HepG2 (cell line): ENCODE data around the gene ARHGEF4. TPM values are rescaled to one million over a fixed set of nuclear protein-coding genes. Genes with fewer than 3 reads are reported as not detected.

ENCODE experiments used
- ATAC-seq: fragments of 200-7000 bp; cut with Tn5 transposase; 3 replicates; pipeline ENCODE4 v1.9.1; 2020; ENCODE audit warnings: mild to moderate bottlenecking, moderate library complexity
- BruUV-seq: library from RNA; stranded (reverse); fragments of 400-500 nt; replicated peaks from 2 replicates; lab custom pipeline; 2021; lab: Mats Ljungman, UMichigan
- CTCF ChIA-PET: fragments of 300-600 bp; formaldehyde crosslinking; extraction: SDS; loops from one replicate; lab custom pipeline; 2021; ENCODE audit warnings: low total read pairs, inconsistent platforms, low intra/inter-chr PET ratio; lab: Yijun Ruan, JAX
- POLR2A ChIA-PET: fragments of 350-600 bp; sonication (Branson Sonifier 250); formaldehyde crosslinking; loops from one replicate; lab custom pipeline; 2020; ENCODE audit warnings: antibody characterized with exemption, inconsistent platforms; lab: Yijun Ruan, JAX
- DNase-seq: peaks from one replicate; pipeline ENCODE4 v3.0.0-alpha.2; 2015; ENCODE audit warnings: low spot score
- FAIRE-seq: peaks from 3 replicates; lab custom pipeline; 2011; peaks lifted over from hg19 to GRCh38; lab: Jason Lieb, UNC
- H2AFZ ChIP-seq: one replicate; pipeline ENCODE4 v1.6.1; 2011; ENCODE audit warnings: low read length, inconsistent platforms
- H3K27ac ChIP-seq: fragments of 300-600 bp; 3 replicates; pipeline ENCODE4 v1.8.0; 2011; ENCODE audit warnings: mixed run types, mild to moderate bottlenecking, mixed read lengths, low read length, inconsistent platforms; ENCODE audit not compliant: insufficient read depth; ENCODE audit errors: extremely low read length
- H3K27me3 ChIP-seq, 2 experiments: fragments of 200-600 bp in 1 of 2; 2 replicates in 1 of 2; 3 replicates in 1 of 2; pipeline versions ENCODE4 v1.6.0 to v1.8.0; 2011; ENCODE audit warnings: low read length in 2 of 2, mild to moderate bottlenecking in 2 of 2, moderate library complexity in 2 of 2, inconsistent platforms in 1 of 2; ENCODE audit not compliant: insufficient read depth in 2 of 2, control insufficient read depth in 1 of 2
- H3K36me3 ChIP-seq, 2 experiments: fragments of 200-600 bp in 1 of 2; replicated peaks in 1 of 2; 2 replicates in 1 of 2; 3 replicates in 1 of 2; pipeline versions ENCODE4 v1.5.1 to v1.8.0; 2011; ENCODE audit warnings: low read length in 2 of 2, inconsistent platforms in 1 of 2; ENCODE audit not compliant: insufficient read depth in 2 of 2, control insufficient read depth in 1 of 2
- H3K4me1 ChIP-seq: 2 replicates; pipeline ENCODE4 v1.5.1; 2012; ENCODE audit warnings: low read length, inconsistent platforms; ENCODE audit not compliant: insufficient read depth
- H3K4me2 ChIP-seq: 2 replicates; pipeline ENCODE4 v1.6.0; 2011; ENCODE audit warnings: low read depth, low read length, inconsistent platforms
- H3K4me3 ChIP-seq, 3 experiments: fragments of 200-600 bp in 1 of 3; sonication (generic), shearing (Covaris generic) in 1 of 3; replicated peaks in 1 of 3; 2 replicates each; pipeline ENCODE4 v1.5.1; 2011 to 2016; ENCODE audit warnings: low read length in 3 of 3, inconsistent platforms in 2 of 3, low read depth in 2 of 3, mild to moderate bottlenecking in 2 of 3, control low read depth in 1 of 3, mixed read lengths in 1 of 3; ENCODE audit not compliant: insufficient read depth in 1 of 3
- H3K79me2 ChIP-seq: one replicate; pipeline ENCODE4 v1.6.1; 2011; ENCODE audit warnings: low read length, inconsistent platforms; ENCODE audit not compliant: insufficient read depth
- H3K9ac ChIP-seq: 2 replicates; pipeline ENCODE4 v1.6.0; 2011; ENCODE audit warnings: mild to moderate bottlenecking, low read depth, low read length, inconsistent platforms; ENCODE audit not compliant: insufficient read depth
- H3K9me3 ChIP-seq: 2 replicates; pipeline ENCODE4 v1.5.1; 2012; ENCODE audit warnings: mild to moderate bottlenecking, low read length
- H4K20me1 ChIP-seq: 2 replicates; pipeline ENCODE4 v1.6.0; 2011; ENCODE audit warnings: inconsistent platforms, mild to moderate bottlenecking, low read length, moderate library complexity; ENCODE audit not compliant: insufficient read depth
- ARID2 ChIP-seq: sonication (generic); formaldehyde crosslinking; IDR thresholded peaks from 2 replicates; pipeline ENCODE4 v1.8.1; 2022; ENCODE audit warnings: mild to moderate bottlenecking, missing genetic modification reagents, borderline replicate concordance
- MED1 ChIP-seq: sonication (generic); formaldehyde crosslinking; IDR thresholded peaks from 2 replicates; pipeline ENCODE4 v1.4.0; 2020; ENCODE audit warnings: missing genetic modification reagents
- MLLT10 ChIP-seq: sonication (generic); formaldehyde crosslinking; IDR thresholded peaks from 2 replicates; pipeline ENCODE4 v1.4.0; 2020; ENCODE audit warnings: missing genetic modification reagents
- MTF1 ChIP-seq: sonication (generic); formaldehyde crosslinking; IDR thresholded peaks from 2 replicates; pipeline ENCODE4 v1.5.0; 2020; ENCODE audit warnings: missing genetic modification reagents
- NCOA5 ChIP-seq: sonication (generic); formaldehyde crosslinking; IDR thresholded peaks from 2 replicates; pipeline ENCODE4 v1.4.0; 2020; ENCODE audit warnings: missing genetic modification reagents
- PRDM15 ChIP-seq: sonication (generic); formaldehyde crosslinking; IDR thresholded peaks from 2 replicates; pipeline ENCODE4 v1.4.0; 2020; ENCODE audit warnings: missing genetic modification reagents
- ZFP1 ChIP-seq: IDR thresholded peaks from 2 replicates; pipeline ENCODE4 v1.6.1; 2016
- ZNF382 ChIP-seq: sonication (generic); formaldehyde crosslinking; IDR thresholded peaks from 2 replicates; pipeline ENCODE4 v1.5.0; 2020; ENCODE audit warnings: missing genetic modification reagents, mild to moderate bottlenecking, borderline replicate concordance
- ZNF446 ChIP-seq: sonication (generic); formaldehyde crosslinking; IDR thresholded peaks from 2 replicates; pipeline ENCODE4 v1.5.0; 2020; ENCODE audit warnings: mild to moderate bottlenecking, missing genetic modification reagents
- ZNF644 ChIP-seq: IDR thresholded peaks from 2 replicates; pipeline ENCODE4 v1.6.1; 2016; ENCODE audit warnings: low read depth
- ZNF704 ChIP-seq: sonication (generic); formaldehyde crosslinking; IDR thresholded peaks from 2 replicates; pipeline ENCODE4 v1.8.1; 2023; ENCODE audit warnings: mild to moderate bottlenecking, inconsistent platforms, moderate library complexity, missing genetic modification reagents, borderline replicate concordance
- ZUFSP ChIP-seq: sonication (generic); formaldehyde crosslinking; IDR thresholded peaks from 2 replicates; pipeline ENCODE4 v1.9.0; 2021; ENCODE audit warnings: missing genetic modification reagents, mild to moderate bottlenecking, borderline replicate concordance
- WGBS: methylation state at CpG from one replicate; pipeline ENCODE4 v1.1.6; 2017; ENCODE audit warnings: low lambda C conversion rate; 5-methylcytosine and 5-hydroxymethylcytosine counted together
- in situ Hi-C: cut with HindIII; loops from 2 replicates; pipeline ENCODE4 v1.10.0; 2017; ENCODE audit warnings: low pct_unique_long_range_greater_than_20kb; ENCODE audit not compliant: extremely low pct_ligation_motif_present
- intact Hi-C: fragments of 100-400 bp; cut with micrococcal nuclease; formaldehyde crosslinking; loops from one replicate; pipeline ENCODE4 v1.10.0; 2022; ENCODE audit not compliant: unreplicated experiment
- polyA plus RNA-seq, 8 experiments: library from polyadenylated mRNA; depleted of rRNA in 3 of 8; stranded (reverse) in 7 of 8; unstranded in 1 of 8; fragments of >200 nt; fragmentation: Illumina TruSeq in 4 of 8; extraction: Trizol in 4 of 8; gene quantifications; 2 replicates each; pipeline versions ENCODE4 v1.2.1 to v1.2.3, GENCODE V29; 2011 to 2016; ENCODE audit warnings: low read depth in 4 of 8, missing spikeins in 1 of 8, mixed read lengths in 1 of 8; ENCODE audit not compliant: insufficient read depth in 1 of 8
- total RNA-seq, 5 experiments: library from RNA; depleted of rRNA; stranded (reverse); fragments of >200 nt; fragmentation: Illumina TruSeq; extraction: Trizol; gene quantifications; 2 replicates each; pipeline ENCODE4 v1.2.3, GENCODE V29; 2016; ENCODE audit warnings: low read depth in 1 of 5
- TF ChIP-seq, protein P1 (sequence below): sonication (generic); formaldehyde crosslinking; IDR thresholded peaks from 2 replicates; pipeline ENCODE4 v1.5.1; 2020; ENCODE audit warnings: missing genetic modification reagents, mild to moderate bottlenecking, borderline replicate concordance

ARHGEF4 gene
- total and polyA plus RNA-seq, 2 of the 13 experiments (the other 11 are each of a cell fraction or from before 2014, with no cell fraction given) = 0.11 to 0.13 TPM

DNA sequence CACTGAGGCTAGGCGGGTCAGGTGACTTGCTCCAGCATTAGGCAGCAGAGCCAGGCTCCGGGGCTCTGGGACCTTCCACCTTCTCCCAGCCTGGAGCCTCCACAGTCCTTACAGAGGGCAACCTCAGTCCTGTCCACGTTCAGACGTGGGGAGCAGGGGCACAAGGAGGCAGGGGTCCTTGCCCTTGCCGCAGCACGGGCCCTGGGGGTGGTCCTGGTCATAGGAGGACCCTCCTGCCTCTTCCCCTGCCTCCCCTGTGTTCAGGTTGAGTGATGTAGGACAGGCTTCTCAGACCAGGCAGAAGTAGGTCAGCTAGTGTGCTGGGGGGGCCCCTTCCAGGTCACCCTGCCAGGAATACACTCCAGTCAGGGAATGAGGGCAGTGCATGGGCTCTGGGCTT lies 5.4 kb upstream of the ARHGEF4 start:
- Histone ChIP-seq H3K27ac (no peak overlapping the region), H3K9me3 (no peaks in the 10 kb centered on the region), H3K4me1 (0 out of 2 replicates have a peak, but pooled peaks cover 8% of the 10 kb centered on the region), H3K36me3 (no peaks in the 10 kb centered on the region), H3K4me2 (no peak overlapping the region), H4K20me1 (no peaks in the 10 kb centered on the region; the same call in 1 of the 2 replicates), H3K27me3 (peaks cover 9 to 60% of the 10 kb centered on the region in 2 experiments; a peak in 4 of 5 replicates), H2AFZ (no peak overlapping the region), H3K9ac (no peak overlapping the region), H3K4me3 (no peak overlapping the region), H3K79me2 (no peaks in the 10 kb centered on the region)
- in situ Hi-C loops (no loop called here), intact Hi-C loops (no loop called here)
- no TSS peak for BruUV-seq
- ChIA-PET CTCF (no interaction called here), POLR2A (no interaction called here)
- DNase-seq (no peak), ATAC-seq (no peak), FAIRE-seq (no peak)
- no peak for TF ChIP-seq ZUFSP (CRISPR knock-in tag)
- TF ChIP-seq ZNF446 = no peak
- no peak for TF ChIP-seq ZNF644 (CRISPR knock-in tag)
- TF ChIP-seq ZFP1 (CRISPR knock-in tag) = no peak
- TF ChIP-seq, protein P1, sequence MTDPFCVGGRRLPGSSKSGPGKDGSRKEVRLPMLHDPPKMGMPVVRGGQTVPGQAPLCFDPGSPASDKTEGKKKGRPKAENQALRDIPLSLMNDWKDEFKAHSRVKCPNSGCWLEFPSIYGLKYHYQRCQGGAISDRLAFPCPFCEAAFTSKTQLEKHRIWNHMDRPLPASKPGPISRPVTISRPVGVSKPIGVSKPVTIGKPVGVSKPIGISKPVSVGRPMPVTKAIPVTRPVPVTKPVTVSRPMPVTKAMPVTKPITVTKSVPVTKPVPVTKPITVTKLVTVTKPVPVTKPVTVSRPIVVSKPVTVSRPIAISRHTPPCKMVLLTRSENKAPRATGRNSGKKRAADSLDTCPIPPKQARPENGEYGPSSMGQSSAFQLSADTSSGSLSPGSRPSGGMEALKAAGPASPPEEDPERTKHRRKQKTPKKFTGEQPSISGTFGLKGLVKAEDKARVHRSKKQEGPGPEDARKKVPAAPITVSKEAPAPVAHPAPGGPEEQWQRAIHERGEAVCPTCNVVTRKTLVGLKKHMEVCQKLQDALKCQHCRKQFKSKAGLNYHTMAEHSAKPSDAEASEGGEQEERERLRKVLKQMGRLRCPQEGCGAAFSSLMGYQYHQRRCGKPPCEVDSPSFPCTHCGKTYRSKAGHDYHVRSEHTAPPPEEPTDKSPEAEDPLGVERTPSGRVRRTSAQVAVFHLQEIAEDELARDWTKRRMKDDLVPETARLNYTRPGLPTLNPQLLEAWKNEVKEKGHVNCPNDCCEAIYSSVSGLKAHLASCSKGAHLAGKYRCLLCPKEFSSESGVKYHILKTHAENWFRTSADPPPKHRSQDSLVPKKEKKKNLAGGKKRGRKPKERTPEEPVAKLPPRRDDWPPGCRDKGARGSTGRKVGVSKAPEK (CRISPR knock-in tag) = no peak
- TF ChIP-seq MLLT10 (CRISPR knock-in tag) = no peak
- no peak for TF ChIP-seq PRDM15 (CRISPR knock-in tag)
- TF ChIP-seq ZNF704 (CRISPR knock-in tag) = no peak
- no peak for TF ChIP-seq NCOA5 (CRISPR knock-in tag)
- no peak for TF ChIP-seq ARID2 (CRISPR knock-in tag)
- TF ChIP-seq ZNF382 (CRISPR knock-in tag) = no peak
- TF ChIP-seq MTF1 (CRISPR knock-in tag) = no peak
- TF ChIP-seq MED1 (CRISPR knock-in tag) = no peak
- WGBS = 19% methylated on average over 5 of the region's 6 CpGs
